GM13977 (cell line): ENCODE results near the gene ABCA1.
A peak's percentile ranks its signal among the peaks of the same experiment; 100 is the strongest.

Source experiments
- DNase-seq: peaks from one replicate; pipeline ENCODE4 v3.0.0; 2012; ENCODE audit warnings: low spot score
- CTCF ChIP-seq: IDR thresholded peaks from 2 replicates; pipeline ENCODE4 v1.5.1; 2012; ENCODE audit warnings: mild to moderate bottlenecking, control low read depth; ENCODE audit not compliant: insufficient read depth; ENCODE audit errors: extremely low read depth, missing control alignments
- in situ Hi-C: fragments of 300-500 bp; cut with MboI; formaldehyde crosslinking; loops from one replicate; pipeline ENCODE4 v1.12.0; 2022; ENCODE audit warnings: low sequenced_read_pairs, low pct_unique_long_range_greater_than_20kb, mixed read lengths, inconsistent platforms; ENCODE audit not compliant: unreplicated experiment

ABCA1 gene

GRCh38 chr9:104866191-104866590 lies 61.8 kb downstream of the ABCA1 start:
- TF ChIP-seq CTCF = no peak
- DNase-seq = no peak
- in situ Hi-C loops = loop anchor here (10.0 kb wide), 1 partner anchor 289 kb away; no protein-coding TSS in a partner anchor

GRCh38 chr9:104864675-104865104 lies 63.3 kb downstream of the ABCA1 start:
- in situ Hi-C loops = loop anchor here (5.0 to 10.0 kb wide), 2 partner anchors 290 to 543 kb away; no protein-coding TSS in a partner anchor
- no peak for TF ChIP-seq CTCF
- DNase-seq = no peak

- in situ Hi-C loops = loop anchor here (5.0 to 10.0 kb wide), 2 partner anchors 291 to 544 kb away; no protein-coding TSS in a partner anchor
- peak; percentile 87 for DNase-seq
Measured at GRCh38 chr9:104863180-104863883, 64.6 kb downstream of the ABCA1 start.

GRCh38 chr9:104861397-104861796 lies 66.6 kb downstream of the ABCA1 start:
- TF ChIP-seq CTCF = no peak
- in situ Hi-C loops = loop anchor here (5.0 to 10.0 kb wide), 2 partner anchors 293 to 546 kb away; no protein-coding TSS in a partner anchor
- no peak for DNase-seq

More at GRCh38 chr9:104863180-104863883, 64.6 kb downstream of the ABCA1 start:
- peak; percentile 85 for TF ChIP-seq CTCF

GRCh38 chr9:104860263-104860662 lies 67.7 kb downstream of the ABCA1 start:
- no peak for TF ChIP-seq CTCF
- in situ Hi-C loops = loop anchor here (5.0 to 10.0 kb wide), 2 partner anchors 295 to 547 kb away; no protein-coding TSS in a partner anchor
- DNase-seq = no peak

- no peak for TF ChIP-seq CTCF
- in situ Hi-C loops = no loop called here
Measured at GRCh38 chr9:104858846-104859245, 69.1 kb downstream of the ABCA1 start.

More at GRCh38 chr9:104858846-104859245, 69.1 kb downstream of the ABCA1 start:
- no peak for DNase-seq
